NCI-H2196 treated with DMSO at 0.1 percent for 48 hours (cell line): ENCODE data around the gene ADGB.

ENCODE experiments used
- DNase-seq: peaks from one replicate; lab custom pipeline; 2025; ENCODE audit not compliant: unreplicated experiment; lab: John Stamatoyannopoulos, UW

ADGB gene

DNA sequence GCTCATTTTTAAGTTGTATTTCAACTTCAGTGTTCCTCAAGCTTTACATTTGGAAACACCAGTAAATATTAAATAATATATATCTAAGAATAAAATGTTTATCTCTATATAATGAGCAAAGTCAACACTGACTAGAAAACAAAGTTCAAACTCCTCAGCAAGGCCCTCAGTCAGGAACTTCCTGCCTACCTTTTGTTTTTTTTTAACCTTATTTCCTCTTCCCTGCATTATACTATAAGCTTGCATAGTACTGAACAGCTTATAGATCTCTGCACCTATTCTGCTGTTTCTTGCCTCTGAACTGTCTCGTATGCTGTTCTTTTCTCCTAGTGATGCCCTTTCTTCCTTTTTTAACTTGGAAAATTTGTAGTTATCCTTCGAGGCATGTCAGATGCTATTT is 29.6 kb downstream of the ADGB start:
- no peak for DNase-seq

DNA sequence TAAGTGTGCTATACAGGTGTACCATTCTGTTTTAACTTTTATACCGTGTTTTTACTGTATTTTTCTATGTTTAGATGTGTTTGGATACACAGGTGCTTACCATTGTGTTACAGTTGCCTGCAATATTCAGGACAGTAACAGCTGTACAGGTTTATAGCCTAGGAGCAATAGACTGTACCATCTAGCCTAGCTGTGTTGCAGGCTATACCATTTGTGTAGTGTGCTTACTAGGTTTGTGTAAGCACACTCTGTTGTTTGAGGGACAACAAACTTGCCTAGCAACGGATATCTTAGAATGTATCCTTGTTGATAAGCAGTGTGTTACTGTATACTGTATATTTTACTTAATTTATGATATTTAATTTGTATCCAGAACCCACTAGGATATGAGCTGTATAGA is 35.2 kb downstream of the ADGB start:
- no peak for DNase-seq

DNA sequence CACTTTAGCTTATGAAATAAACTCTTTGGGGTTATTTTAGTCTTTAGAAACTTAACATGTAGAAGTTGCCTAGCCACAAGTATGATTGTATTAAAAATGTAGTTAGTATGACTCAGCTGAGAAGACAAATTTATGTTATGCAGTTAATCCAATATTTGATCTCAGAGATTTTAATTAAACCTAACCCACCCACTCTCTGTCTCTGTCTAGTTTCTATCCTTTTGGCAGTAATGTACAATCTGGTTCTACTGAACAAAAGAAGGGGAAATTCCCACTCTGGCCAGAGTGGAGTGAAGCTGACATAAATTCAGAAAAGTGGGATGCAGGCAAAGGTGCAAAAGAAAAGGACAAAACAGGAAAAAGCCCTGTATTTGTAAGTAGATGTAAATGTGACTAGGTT is 36.4 kb downstream of the ADGB start:
- DNase-seq: no peak

DNA sequence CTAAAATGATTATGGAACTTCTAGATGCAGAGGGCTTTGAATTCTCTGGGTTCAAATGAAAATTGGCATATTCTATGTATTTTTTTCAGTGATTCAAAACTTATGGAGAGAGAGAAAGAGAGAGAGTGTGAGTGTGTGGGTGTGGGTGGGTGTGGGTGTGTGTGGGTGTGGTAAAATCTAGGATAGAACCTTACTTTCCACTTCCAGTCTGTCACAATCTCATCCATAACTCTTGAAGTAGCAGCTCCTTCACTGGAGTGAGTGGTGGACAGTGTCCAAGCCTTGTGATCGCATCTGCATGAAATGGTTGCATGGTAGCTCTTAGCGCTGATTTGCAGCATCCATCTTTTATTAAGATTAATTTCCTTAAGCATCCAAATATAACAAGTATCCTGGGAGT is 37.7 kb downstream of the ADGB start:
- no peak for DNase-seq

DNA sequence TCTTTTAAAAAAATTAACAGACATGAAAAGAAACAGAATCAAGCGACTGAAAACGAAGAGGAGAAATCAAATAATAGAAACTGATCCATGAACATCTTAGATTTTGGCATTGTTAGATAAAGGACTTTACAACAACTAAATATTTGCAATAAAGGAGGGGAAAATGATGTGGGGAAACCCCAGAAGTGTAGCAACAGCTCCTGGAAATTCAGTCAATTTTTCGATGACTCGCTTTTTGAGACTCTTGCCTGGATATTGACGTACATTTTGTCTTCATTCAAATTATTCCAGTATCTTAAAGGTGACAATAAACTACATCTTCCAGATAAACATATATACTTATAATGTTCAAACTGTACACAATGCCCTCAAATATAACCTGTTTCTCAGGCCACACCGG is 44.1 kb downstream of the ADGB start:
- no peak for DNase-seq

DNA sequence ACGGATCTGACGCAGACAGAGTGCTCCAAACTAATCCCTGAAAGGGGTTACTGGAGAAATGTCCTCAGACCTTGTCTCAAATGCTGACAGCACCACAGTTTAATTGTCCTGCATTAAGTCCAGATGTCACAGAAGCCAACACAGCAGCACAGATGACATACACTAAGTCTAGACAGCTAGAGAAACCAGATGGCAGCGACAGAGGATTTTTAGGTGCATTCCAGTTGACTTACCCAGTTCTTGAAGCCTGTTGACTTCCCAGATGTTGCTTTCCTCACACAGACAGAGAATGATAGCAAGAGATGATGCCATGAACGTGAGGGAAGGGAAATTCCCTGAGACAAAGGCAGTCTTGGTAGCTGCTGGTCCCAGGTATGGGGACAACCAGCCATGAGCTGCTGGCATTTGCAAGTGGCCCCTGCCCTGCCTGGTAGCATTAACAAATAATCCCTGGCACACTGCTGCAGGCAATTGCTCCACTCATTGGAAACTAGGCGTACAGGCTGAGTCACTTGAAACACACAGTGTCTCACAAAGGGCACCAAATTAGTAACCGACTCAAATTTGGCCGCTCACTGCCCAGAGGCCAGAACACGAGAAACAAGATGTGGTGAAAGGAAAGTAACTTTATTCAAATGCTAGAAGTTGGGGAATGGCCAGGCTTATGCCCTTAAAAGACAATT is 52.2 kb downstream of the ADGB start:
- no peak for DNase-seq

DNA sequence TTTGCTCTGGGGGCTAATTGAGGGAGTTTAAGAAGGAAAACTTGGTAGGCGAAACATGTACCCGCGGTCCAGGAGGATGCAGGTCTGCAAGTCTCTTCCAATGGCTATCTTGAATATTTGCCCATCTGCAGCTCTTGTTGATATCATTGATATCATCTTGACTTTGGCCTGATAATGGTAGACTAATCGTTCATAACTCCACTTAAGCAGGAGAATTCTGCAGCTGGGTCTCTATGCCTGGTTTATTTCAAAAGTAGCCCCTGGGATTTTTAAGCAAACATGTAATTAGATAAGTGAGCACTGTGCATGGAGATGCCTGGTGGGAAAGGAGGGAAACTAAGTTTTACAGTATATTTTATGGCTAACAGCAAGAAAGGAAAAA is 52.7 kb downstream of the ADGB start:
- DNase-seq: no peak

DNA sequence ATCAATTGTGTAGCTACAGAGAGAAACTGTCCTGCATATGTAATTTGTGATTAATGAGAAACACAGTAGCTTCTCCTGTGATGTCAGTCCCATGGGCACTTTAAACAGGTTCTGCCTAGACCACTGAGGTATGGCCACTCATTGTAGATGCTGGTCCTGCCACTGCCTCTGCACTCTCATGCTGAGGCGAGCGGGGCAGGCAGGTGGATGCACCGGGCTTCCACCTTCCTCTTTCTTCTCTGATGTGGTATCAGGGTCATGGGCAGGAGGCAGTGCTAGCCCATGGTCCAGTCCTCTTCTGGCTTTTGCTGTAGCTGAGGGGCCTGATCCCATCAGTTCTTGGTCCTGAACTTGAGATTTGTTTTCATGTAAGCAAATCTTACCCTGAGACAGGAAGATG is 58.7 kb downstream of the ADGB start:
- no peak for DNase-seq

DNA sequence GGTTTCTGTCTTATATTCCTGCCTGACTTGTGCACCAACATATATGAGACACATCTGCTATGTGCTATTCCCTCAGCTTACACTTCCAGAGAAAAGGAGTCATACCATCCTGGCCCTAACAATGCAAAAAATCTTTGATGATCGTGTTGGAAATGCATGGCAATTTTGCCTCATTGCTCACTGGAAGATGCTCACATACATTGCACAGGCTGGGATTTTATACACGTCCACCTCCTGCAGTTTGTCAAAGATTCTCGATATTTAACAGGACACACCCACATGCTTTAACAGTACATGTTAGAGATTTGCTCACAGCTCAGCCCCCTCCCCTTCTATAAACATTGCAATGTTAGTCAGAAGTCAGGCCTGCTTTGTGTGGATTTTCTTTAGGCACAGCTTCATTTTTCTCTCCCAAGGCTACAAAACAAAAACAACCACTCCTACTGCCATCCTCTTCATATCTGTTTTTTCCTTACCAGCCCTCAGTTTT is 66.1 kb downstream of the ADGB start:
- DNase-seq: no peak

DNA sequence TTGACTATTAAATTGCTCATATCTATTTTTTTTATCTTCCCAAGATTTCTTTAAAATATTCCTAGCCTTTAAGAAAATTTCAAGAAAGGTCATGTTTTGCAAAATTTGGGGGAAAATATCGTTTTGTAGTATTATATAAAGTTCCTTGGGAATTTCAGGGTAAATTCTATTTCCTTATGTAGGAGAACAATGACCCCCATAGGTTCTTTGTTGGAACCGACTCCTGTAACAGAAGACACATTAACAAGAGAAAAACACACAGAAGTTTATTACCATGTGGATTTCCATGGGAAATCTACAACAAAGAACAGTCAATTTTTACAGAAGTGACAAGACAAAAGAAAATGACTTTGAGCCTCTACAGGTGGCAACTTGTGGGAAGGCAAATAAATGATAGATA is 68.1 kb downstream of the ADGB start:
- no peak for DNase-seq

DNA sequence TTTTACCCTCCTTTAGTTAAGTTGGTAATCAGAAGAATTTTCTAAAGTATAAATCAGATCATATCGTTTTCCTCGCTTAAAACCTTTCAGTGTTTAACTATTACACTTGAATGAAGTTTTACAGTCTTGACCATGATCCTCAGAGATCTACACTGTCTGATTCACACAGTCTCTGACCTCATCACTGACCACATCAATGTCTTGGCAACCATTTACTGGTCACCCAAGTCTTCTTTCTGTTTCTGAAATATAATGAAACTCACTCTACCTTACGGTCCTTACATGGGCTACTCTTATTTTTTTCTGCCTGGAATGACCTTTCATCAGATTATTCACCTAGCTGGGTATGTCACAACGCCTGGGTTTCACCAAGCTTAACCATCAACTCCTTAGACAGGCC is 71.4 kb downstream of the ADGB start:
- DNase-seq: no peak

DNA sequence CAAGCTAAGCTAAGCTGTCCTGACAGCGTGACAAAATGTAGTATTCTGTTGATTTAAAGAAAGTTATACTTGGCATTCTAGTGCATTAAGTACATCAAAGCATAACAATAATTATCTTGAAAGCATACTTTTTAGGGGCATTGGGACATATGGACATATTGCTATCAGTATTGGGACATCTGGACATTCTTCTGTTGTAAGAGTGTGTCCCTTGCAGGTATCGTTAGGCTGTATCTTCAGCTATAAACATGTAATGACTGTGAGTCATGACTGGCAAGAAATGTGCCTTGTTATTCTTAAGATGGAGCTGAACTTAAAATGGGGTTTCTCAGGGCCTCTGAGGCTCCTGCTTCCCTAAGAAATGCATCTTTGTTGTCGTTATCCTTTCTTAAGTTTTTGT is 74.3 kb downstream of the ADGB start:
- DNase-seq: no peak

DNA sequence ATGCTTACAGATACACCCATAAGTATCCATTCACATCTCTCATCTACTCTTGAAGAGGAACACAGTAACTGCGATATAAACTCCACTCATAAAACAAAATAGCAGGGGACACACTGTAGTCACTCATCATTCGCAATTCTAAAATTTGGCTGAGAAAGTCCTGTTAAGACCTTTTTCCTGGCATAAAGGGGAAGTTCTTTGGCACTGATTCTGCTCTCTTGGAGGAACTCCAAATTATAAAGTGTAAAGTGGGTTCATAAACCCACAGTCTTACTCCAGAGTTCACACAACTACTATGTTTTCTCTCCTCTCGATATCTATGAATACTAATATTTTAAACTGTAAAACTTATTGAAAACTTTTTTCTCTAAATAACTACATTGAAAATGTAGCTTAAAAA is 80.6 kb downstream of the ADGB start:
- no peak for DNase-seq

DNA sequence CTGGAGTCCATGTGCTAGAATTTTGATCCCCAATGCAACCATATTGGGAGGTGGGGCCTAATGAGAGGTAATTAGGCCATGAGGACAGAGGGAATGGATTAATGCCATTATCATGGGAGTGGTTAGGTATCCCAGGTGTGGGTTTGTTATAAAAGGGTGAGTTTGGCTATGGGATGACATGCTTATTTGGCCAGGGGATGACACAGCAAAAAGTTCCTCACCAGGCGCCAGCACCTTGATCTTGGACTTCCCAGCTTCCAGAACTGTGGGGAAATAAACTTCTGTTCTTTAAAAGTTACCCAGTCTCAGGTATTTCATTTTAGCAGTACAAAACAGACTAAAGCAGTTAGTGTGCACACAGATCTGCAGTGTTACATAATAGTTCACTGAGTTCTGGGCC is 84.1 kb downstream of the ADGB start:
- no peak for DNase-seq

DNA sequence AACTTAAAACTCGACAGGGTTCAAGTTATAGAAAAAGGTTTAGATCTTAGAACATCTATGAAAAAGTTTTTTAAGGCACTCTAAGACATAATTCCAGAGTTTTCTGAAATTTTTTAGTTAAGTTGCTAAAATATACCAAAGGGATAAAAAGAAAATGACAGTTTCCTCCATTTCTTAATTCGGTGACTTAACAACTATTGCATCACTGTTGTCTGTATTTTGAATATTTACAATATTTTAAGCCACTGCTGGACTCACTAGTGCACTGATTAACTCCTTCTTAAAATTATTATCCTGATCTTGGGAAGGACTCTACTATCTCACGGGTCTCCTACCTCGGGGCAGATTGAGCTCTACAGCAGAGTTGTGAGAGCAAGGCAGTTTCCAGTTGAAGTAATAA is 91.0 kb downstream of the ADGB start:
- DNase-seq: no peak

DNA sequence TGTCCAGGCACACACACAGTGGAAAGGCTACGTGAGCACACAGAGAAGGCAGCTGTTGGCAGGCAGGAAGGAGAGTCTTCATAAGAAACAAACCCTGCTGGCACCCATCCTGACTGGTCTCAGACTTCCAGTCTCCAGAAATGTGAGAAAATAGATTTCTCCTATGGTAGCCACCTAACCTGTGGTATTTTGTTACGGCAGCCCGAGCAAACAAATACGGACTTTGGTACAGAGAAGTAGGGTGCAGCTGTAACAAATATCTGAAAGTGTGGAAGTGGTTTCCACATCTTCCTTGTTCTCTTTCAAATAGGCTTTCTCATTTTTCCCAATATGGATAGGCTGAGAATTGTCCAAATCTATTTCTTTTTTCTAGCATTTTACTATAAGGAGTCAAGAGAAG is 94.6 kb downstream of the ADGB start:
- no peak for DNase-seq

DNA sequence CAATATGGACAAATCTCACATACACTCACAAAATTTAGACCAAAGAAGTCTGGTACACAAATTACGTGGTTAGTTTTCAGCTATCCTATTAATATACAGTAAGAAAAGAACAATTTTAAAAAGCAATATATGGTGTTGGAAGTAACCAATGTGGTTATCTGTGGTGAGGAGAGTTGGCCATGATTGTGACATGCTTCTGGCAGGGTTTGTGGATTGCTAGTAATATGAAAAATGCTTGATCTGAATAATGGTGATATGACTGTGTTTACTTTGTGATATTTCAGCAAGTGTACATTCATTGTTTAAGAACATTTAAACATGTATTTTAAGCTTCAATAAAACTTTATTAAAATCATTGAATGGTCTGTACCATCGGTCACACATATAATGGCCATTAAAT is 99.1 kb downstream of the ADGB start:
- DNase-seq: no peak

DNA sequence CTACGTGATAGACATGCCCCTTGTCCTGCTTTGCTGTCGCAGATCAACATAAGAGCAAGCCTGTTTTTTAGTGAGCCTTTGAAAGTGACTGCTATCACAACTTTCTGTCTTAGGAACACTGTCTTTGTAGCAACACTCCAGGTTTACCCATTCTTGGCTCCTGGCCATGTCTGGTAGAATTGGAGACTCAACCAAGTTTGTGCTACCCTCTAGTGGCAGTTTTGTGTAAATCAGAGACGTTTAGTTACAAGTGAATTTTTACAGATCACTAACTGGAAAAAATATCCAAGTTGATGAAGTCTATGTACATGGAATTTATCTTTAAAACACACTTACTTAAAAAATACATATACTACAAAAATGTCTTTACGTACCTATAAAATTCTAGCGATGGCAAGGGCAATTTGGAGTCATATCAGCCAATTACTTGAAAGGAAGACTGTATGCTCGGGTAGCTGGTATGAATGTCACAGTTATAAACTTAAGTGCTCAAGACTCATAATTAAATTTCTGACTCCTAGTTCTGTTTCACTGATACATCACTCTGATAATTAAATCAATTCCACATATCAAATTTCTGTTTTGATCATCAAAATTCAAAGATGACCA is 101.4 kb downstream of the ADGB start:
- peak; percentile 43 for DNase-seq

DNA sequence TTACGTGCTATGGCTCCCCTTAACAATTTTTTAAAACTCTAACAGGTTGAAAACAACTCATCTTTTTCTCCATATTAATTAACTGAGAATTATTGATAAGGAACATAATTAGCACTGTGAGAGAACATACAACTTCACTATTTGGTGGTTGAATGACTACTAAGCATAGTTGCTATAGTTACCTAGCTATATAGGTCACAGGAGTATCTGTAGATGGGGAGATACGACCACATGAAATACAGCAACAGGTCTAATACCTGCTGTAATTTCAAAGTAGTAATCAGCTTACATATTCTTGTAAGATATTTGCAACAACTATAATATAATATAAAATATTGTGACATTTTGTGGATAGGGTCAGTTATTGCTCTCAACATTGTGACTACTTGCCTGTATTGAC is 102.9 kb downstream of the ADGB start:
- DNase-seq: no peak

DNA sequence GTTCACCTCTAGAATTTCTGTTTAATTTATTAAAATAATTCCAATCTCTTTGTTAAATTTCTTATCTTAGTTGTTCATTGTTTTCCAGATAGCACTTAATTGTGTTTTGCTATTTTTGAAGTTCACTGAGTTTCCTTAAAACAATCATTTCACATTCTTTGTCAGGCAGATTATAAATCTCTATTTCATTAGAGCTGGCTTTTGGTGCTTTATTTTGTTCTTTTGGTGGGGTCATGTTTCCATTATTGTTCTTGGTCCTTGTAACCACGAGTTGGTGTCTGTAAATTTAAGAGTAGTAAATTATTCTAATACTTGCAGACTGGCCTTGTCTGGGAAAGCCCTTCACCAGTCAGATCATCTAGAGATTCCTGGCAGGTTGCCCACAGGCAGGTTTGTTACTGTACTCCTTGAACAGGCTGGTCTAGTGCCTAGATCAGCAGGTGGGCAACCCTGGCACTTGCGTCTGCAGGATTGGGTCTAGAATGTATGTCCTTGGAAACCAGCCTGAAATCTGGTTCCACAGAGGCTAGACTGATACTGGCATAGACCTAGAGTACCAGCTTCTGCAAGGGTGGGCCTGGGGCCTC is 110.4 kb downstream of the ADGB start:
- DNase-seq: no peak

DNA sequence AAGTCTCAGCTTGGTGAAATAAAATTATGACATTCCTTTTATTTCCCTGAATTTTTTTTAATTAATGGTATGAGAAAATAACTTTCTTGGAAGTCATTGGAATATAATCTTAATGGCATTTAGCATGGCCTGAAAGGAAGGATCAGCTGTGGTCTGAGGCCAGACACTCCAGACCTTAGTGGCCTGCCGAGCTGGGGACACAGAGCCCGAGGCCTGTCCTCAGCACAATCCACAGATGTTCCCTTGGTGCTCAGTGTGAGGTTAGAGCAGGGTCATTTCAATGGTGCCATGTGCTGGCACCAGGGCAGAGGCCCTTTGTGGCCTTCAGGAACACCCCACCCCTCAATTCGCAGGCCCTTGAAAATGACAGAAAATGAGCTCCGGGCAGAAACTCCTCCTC is 120.6 kb downstream of the ADGB start:
- no peak for DNase-seq

DNA sequence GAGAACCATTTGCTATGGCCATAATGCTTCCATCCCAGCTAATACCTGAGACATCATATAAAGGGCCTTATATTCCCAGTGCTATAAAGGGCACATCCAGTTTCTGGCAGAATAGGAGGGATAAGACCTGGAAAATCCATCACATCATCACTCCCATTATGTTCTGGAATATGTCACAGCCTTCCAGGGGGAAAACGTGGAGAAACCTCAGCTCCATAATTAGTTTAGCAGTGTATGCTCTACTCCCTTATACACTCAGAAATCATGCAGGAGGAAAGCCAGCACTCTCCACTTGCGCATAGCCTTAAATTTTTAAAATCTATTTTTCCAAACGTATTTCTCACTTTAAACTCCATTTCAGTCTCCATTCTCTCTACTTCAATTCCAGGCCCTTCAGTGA is 140.9 kb downstream of the ADGB start:
- no peak for DNase-seq

DNA sequence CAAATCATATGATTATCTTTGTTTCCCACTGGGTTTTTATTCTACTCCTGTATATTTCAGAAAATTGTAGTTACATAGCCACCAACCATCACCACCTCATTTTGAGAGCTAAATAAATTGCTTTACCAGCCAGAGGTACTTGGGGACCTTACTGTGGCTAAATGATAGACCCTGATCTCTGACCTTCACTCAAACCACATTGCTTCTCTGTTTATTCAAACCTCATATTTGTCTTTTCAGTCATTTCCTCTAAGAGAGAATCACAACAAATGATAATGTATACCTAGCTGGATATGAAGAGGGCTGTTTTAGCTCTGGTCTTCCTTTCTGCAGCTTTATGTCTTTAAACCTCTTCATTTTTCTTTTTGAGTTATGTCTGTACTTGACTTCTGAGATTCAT is 142.8 kb downstream of the ADGB start:
- DNase-seq: no peak
